K562 (cell line): Measurements from ENCODE around the gene PSMC3IP. TPM values are rescaled to one million over a fixed set of nuclear protein-coding genes. Genes with fewer than 3 reads are reported as not detected.
A peak's percentile ranks its signal among the peaks of the same experiment; 100 is the strongest.

Experiments used
- AFF1 ChIP-seq, 2 experiments: fragments of 450-650 bp; IDR thresholded peaks; 2 replicates each; pipeline ENCODE4 v1.6.1; 2018; ENCODE audit warnings: mild to moderate bottlenecking in 2 of 2, low read depth in 1 of 2; ENCODE audit not compliant: partially characterized antibody in 2 of 2
- DDX20 ChIP-seq: fragments of 450-650 bp; IDR thresholded peaks from 2 replicates; pipeline ENCODE4 v1.6.1; 2016; ENCODE audit warnings: missing genetic modification characterization, low read depth, mild to moderate bottlenecking, missing compliant biosample characterization, moderate library complexity
- EP400 ChIP-seq: fragments of 450-650 bp; IDR thresholded peaks from 2 replicates; pipeline ENCODE4 v1.6.1; 2017; ENCODE audit warnings: antibody characterized with exemption, mild to moderate bottlenecking, moderate library complexity
- HMG20A ChIP-seq: fragments of 450-650 bp; formaldehyde crosslinking; conservative IDR thresholded peaks from 2 replicates; pipeline ENCODE4 v1.4.0; 2020; ENCODE audit warnings: mild to moderate bottlenecking, mixed read lengths
- NCOR1 ChIP-seq: fragments of 450-650 bp; IDR thresholded peaks from 2 replicates; pipeline ENCODE4 v1.6.1; 2016; ENCODE audit warnings: mild to moderate bottlenecking, moderate library complexity
- RBM15 ChIP-seq: fragments of 200-400 bp; formaldehyde crosslinking; IDR thresholded peaks from 2 replicates; pipeline ENCODE4 v1.6.1; 2018; ENCODE audit warnings: mild to moderate bottlenecking, low read length, moderate library complexity; ENCODE audit not compliant: insufficient read depth
- RREB1 ChIP-seq: fragments of 250-450 bp; sonication (Bioruptor Pico); IDR thresholded peaks from 2 replicates; pipeline ENCODE4 v1.4.0; 2020
- SLC30A9 ChIP-seq: fragments of 250-450 bp; sonication (Bioruptor Pico); IDR thresholded peaks from 2 replicates; pipeline ENCODE4 v1.8.0; 2022; ENCODE audit warnings: mild to moderate bottlenecking, moderate library complexity
- TFAM ChIP-seq: fragments of 250-450 bp; sonication (Bioruptor Pico); conservative IDR thresholded peaks from 2 replicates; pipeline ENCODE4 v1.5.0; 2021; ENCODE audit warnings: mild to moderate bottlenecking, moderate library complexity
- ZBTB5 ChIP-seq: fragments of 450-650 bp; IDR thresholded peaks from 2 replicates; pipeline ENCODE4 v1.6.1; 2017; ENCODE audit warnings: antibody characterized with exemption
- ZNF143 ChIP-seq: sonication (generic); formaldehyde crosslinking; IDR thresholded peaks from 2 replicates; pipeline ENCODE4 v1.9.0; 2022; ENCODE audit warnings: mild to moderate bottlenecking, missing genetic modification reagents
- ZNF197 ChIP-seq: fragments of 200-800 bp; sonication (Bioruptor generic); IDR thresholded peaks from 2 replicates; pipeline ENCODE4 v1.6.1; 2016; ENCODE audit warnings: low read depth, missing genetic modification characterization, missing compliant biosample characterization
- ZNF445 ChIP-seq: fragments of 250-450 bp; sonication (Bioruptor Pico); IDR thresholded peaks from 2 replicates; pipeline ENCODE4 v1.4.0; 2020; ENCODE audit warnings: low read depth, mild to moderate bottlenecking, moderate library complexity
- ZNF695 ChIP-seq: fragments of 450-650 bp; formaldehyde crosslinking; IDR thresholded peaks from 2 replicates; pipeline ENCODE4 v1.4.0; 2020; ENCODE audit warnings: mild to moderate bottlenecking, moderate library complexity
- polyA plus RNA-seq, 8 experiments: library from polyadenylated mRNA; depleted of rRNA in 4 of 8; stranded (reverse) in 5 of 8; unstranded in 3 of 8; fragments of >200 nt; fragmentation: Nextera tagmentation in 2 of 8; fragmentation: Illumina TruSeq in 1 of 8; extraction: Ambion mirVana in 2 of 8; extraction: Trizol in 1 of 8; gene quantifications; 2 replicates each; pipeline versions ENCODE4 v1.2.1 to v1.2.3, GENCODE V29; 2011 to 2014; ENCODE audit warnings: inconsistent platforms in 1 of 8, missing spikeins in 1 of 8
- total RNA-seq, 7 experiments: library from RNA; depleted of rRNA in 6 of 7; stranded (reverse); fragments of >200 nt in 6 of 7; fragmentation: Illumina TruSeq in 2 of 7; extraction: Trizol in 2 of 7; gene quantifications; 2 replicates each; pipeline versions ENCODE4 v1.2.1 to v1.2.3, GENCODE V29; 2011 to 2021; ENCODE audit warnings: low replicate concordance in 1 of 7

Gene PSMC3IP
- total and polyA plus RNA-seq, 9 of the 15 experiments (the other 6 are each of a cell fraction or from before 2014, with no cell fraction given) = 13.8 to 65.6 (median 32.8) TPM

- TF ChIP-seq SLC30A9 (CRISPR knock-in tag) = no peak
- TF ChIP-seq NCOR1 = peak; percentile 65
- TF ChIP-seq RREB1 (CRISPR knock-in tag) = no peak
- no peak for TF ChIP-seq ZNF197
- peak in 1 of 2 experiments; percentile 67 for TF ChIP-seq AFF1 (IDR thresholded peaks at IDR 0.05; ENCODE audit: low read depth in 1 of 2, partially characterized antibody in 2 of 2)
- TF ChIP-seq ZNF695 (CRISPR knock-in tag) = no peak
- TF ChIP-seq RBM15 = no peak
- no peak for TF ChIP-seq HMG20A (CRISPR knock-in tag)
- TF ChIP-seq TFAM = no peak
- no peak for TF ChIP-seq ZNF445 (CRISPR knock-in tag)
- no peak for TF ChIP-seq DDX20
- TF ChIP-seq ZBTB5 = no peak
- TF ChIP-seq ZNF143 (CRISPR knock-in tag) = no peak
- 0 out of 2 replicates have a peak, but pooled peaks have one; percentile 19 for TF ChIP-seq EP400
Measured at GRCh38 chr17:42531455-42532354, 45.8 kb downstream of the PSMC3IP start (continued).
